Liver (tissue), 9 donors: Measurements from ENCODE around the gene PCDHGB4. TPM values are rescaled to one million over a fixed set of nuclear protein-coding genes. Genes with fewer than 3 reads are reported as not detected.
"Not testable (repeated sequence)": the region's sequence is repeated elsewhere in the genome, so short reads cannot be mapped to it uniquely, and the experiment has no call there.

Experiments used
- DNase-seq: peaks from one replicate; pipeline ENCODE4 v3.0.0-alpha.2; 2017; ENCODE audit warnings: low spot score
- H3K27ac ChIP-seq, 2 donors: one replicate each; pipeline ENCODE4 v1.7.0; 2013; ENCODE audit warnings: inconsistent platforms in 2 of 2, low read length in 2 of 2, control low read depth in 1 of 2, low read depth in 1 of 2, mild to moderate bottlenecking in 1 of 2
- H3K27me3 ChIP-seq, 4 donors: one replicate each; pipeline versions ENCODE4 v1.6.1 to v1.7.0; 2013; ENCODE audit warnings: low read length in 3 of 4, inconsistent platforms in 1 of 4, mild to moderate bottlenecking in 1 of 4, moderate library complexity in 1 of 4; ENCODE audit not compliant: control insufficient read depth in 4 of 4, insufficient read depth in 4 of 4
- H3K36me3 ChIP-seq, 4 donors: one replicate each; pipeline versions ENCODE4 v1.6.1 to v1.7.0; 2013; ENCODE audit warnings: low read length in 3 of 4, mild to moderate bottlenecking in 3 of 4, low read depth in 1 of 4, moderate library complexity in 1 of 4; ENCODE audit not compliant: control insufficient read depth in 4 of 4, insufficient read depth in 3 of 4
- H3K4me1 ChIP-seq, 4 donors: one replicate each; pipeline versions ENCODE4 v1.6.1 to v1.7.0; 2013; ENCODE audit warnings: low read length in 3 of 4, mild to moderate bottlenecking in 3 of 4, moderate library complexity in 1 of 4; ENCODE audit not compliant: control insufficient read depth in 4 of 4, insufficient read depth in 4 of 4
- H3K4me3 ChIP-seq, 3 donors: one replicate each; pipeline versions ENCODE4 v1.6.1 to v1.7.0; 2013; ENCODE audit warnings: low read length in 3 of 3, control low read depth in 1 of 3, low read depth in 1 of 3, mild to moderate bottlenecking in 1 of 3
- H3K9ac ChIP-seq, 2 donors: one replicate each; pipeline ENCODE4 v1.7.0; 2013; ENCODE audit warnings: low read length in 2 of 2, mild to moderate bottlenecking in 2 of 2, moderate library complexity in 2 of 2, control low read depth in 1 of 2, low read depth in 1 of 2
- H3K9me3 ChIP-seq, 4 donors: one replicate each; pipeline versions ENCODE4 v1.6.1 to v1.7.0; 2013; ENCODE audit warnings: low read length in 3 of 4; ENCODE audit not compliant: control insufficient read depth in 4 of 4
- CTCF ChIP-seq: fragments of 150-350 bp; IDR thresholded peaks from 2 replicates; pipeline ENCODE4 v1.5.1; 2017; ENCODE audit warnings: improper control_type of control experiment, low read depth, low read length; ENCODE audit not compliant: missing input control
- FOXA1 ChIP-seq: IDR thresholded peaks from 2 replicates; pipeline ENCODE4 v1.6.1; 2016; ENCODE audit warnings: antibody characterized with exemption
- FOXA2 ChIP-seq: IDR thresholded peaks from 2 replicates; pipeline ENCODE4 v1.6.1; 2016; ENCODE audit warnings: antibody characterized with exemption
- GABPA ChIP-seq, 2 donors: IDR thresholded peaks in 1 of 2; conservative IDR thresholded peaks in 1 of 2; 2 replicates each; pipeline ENCODE4 v1.6.1; 2016; ENCODE audit warnings: antibody characterized with exemption in 2 of 2, mild to moderate bottlenecking in 1 of 2, moderate library complexity in 1 of 2
- HNF4G ChIP-seq: IDR thresholded peaks from 2 replicates; pipeline ENCODE4 v1.6.1; 2016; ENCODE audit warnings: antibody characterized with exemption
- RAD21 ChIP-seq, 2 donors: IDR thresholded peaks; 2 replicates each; pipeline ENCODE4 v1.6.1; 2016; ENCODE audit warnings: antibody characterized with exemption in 2 of 2, mild to moderate bottlenecking in 2 of 2
- REST ChIP-seq: IDR thresholded peaks from 2 replicates; pipeline ENCODE4 v1.6.1; 2016; ENCODE audit warnings: antibody characterized with exemption, mild to moderate bottlenecking
- RXRA ChIP-seq, 2 donors: IDR thresholded peaks; 2 replicates each; pipeline ENCODE4 v1.6.1; 2017 to 2018; ENCODE audit warnings: antibody characterized with exemption in 2 of 2, mild to moderate bottlenecking in 1 of 2
- SP1 ChIP-seq: IDR thresholded peaks from 2 replicates; pipeline ENCODE4 v1.6.1; 2018; ENCODE audit warnings: antibody characterized with exemption, mild to moderate bottlenecking
- TAF1 ChIP-seq: conservative IDR thresholded peaks from 2 replicates; pipeline ENCODE4 v1.6.1; 2016; ENCODE audit warnings: antibody characterized with exemption, mild to moderate bottlenecking
- YY1 ChIP-seq: IDR thresholded peaks from 2 replicates; pipeline ENCODE4 v1.6.1; 2016; ENCODE audit warnings: antibody characterized with exemption, mild to moderate bottlenecking
- WGBS: extraction: QIAGEN DNeasy Blood & Tissue Kit; methylation state at CpG from one replicate; pipeline ENCODE4 v1.1.7; 2013; 5-methylcytosine and 5-hydroxymethylcytosine counted together
- polyA plus RNA-seq, 2 donors: library from polyadenylated mRNA; stranded (reverse) in 1 of 2; unstranded in 1 of 2; fragments of 200-250 nt in 1 of 2; fragments of >200 nt in 1 of 2; fragmentation: Nextera tagmentation in 1 of 2; extraction: Ambion mirVana in 1 of 2; gene quantifications; one replicate each; pipeline versions ENCODE4 v1.2.1 to v1.2.3, GENCODE V29; 2013 to 2015
- total RNA-seq, 2 donors: library from RNA; depleted of rRNA; stranded (reverse); fragments of >200 nt; gene quantifications; one replicate each; pipeline ENCODE4 v1.2.3, GENCODE V29; 2014
- TF ChIP-seq, protein P1 (sequence below): IDR thresholded peaks from 2 replicates; pipeline ENCODE4 v1.6.1; 2016; ENCODE audit warnings: antibody characterized with exemption
- TF ChIP-seq, protein P2 (sequence below): IDR thresholded peaks from 2 replicates; pipeline ENCODE4 v1.6.1; 2016; ENCODE audit warnings: antibody characterized with exemption
- TF ChIP-seq, protein P3 (sequence below): IDR thresholded peaks from 2 replicates; pipeline ENCODE4 v1.6.1; 2016; ENCODE audit warnings: antibody characterized with exemption
- donor health status: healthy.
- donor health status: healthy.
- donor health status: healthy.
- donor health status: healthy.
- donor health status: healthy.

PCDHGB4 gene
- total and polyA plus RNA-seq, 4 donors: 0.76 to 2.8 (median 1.6) TPM

- Histone ChIP-seq H3K9me3 (peaks cover 26 to 63% (median 27%) of the 10 kb centered on the region in 4 donors), H3K27me3 (peaks cover 0 to 2% (median 0%) of the 10 kb centered on the region in 4 donors), H3K27ac (peak within 1 kb of the TSS in 1 of 2 donors; percentile 44), H3K9ac (peak within 1 kb of the TSS in 1 of 2 donors; percentile 33), H3K36me3 (no peaks in the 10 kb centered on the region), H3K4me3 (peak within 1 kb of the TSS; percentile 38 to 83 (median 68)), H3K4me1 (peaks cover 0 to 6% (median 2%) of the 10 kb centered on the region in 4 donors)
- TF ChIP-seq RAD21 (IDR thresholded peaks at IDR 0.05): peak; percentile 81
- TF ChIP-seq, protein P1, sequence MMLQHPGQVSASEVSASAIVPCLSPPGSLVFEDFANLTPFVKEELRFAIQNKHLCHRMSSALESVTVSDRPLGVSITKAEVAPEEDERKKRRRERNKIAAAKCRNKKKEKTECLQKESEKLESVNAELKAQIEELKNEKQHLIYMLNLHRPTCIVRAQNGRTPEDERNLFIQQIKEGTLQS: no peak
- no peak for TF ChIP-seq HNF4G
- TF ChIP-seq, protein P2, sequence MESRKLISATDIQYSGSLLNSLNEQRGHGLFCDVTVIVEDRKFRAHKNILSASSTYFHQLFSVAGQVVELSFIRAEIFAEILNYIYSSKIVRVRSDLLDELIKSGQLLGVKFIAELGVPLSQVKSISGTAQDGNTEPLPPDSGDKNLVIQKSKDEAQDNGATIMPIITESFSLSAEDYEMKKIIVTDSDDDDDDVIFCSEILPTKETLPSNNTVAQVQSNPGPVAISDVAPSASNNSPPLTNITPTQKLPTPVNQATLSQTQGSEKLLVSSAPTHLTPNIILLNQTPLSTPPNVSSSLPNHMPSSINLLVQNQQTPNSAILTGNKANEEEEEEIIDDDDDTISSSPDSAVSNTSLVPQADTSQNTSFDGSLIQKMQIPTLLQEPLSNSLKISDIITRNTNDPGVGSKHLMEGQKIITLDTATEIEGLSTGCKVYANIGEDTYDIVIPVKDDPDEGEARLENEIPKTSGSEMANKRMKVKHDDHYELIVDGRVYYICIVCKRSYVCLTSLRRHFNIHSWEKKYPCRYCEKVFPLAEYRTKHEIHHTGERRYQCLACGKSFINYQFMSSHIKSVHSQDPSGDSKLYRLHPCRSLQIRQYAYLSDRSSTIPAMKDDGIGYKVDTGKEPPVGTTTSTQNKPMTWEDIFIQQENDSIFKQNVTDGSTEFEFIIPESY: no peak
- peak; percentile 66 for TF ChIP-seq CTCF
- peak; percentile 72 for TF ChIP-seq YY1
- no peak for TF ChIP-seq SP1
- TF ChIP-seq, protein P3, sequence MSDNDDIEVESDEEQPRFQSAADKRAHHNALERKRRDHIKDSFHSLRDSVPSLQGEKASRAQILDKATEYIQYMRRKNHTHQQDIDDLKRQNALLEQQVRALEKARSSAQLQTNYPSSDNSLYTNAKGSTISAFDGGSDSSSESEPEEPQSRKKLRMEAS: no peak
- 12% methylated on average over 31 of the region's 31 CpGs for WGBS
- peak; percentile 50 for DNase-seq
These were observed 25.5 kb downstream of the PCDHGB4 start, which contains the start of gene PCDHGA10 for GRCh38 chr5:141412854-141413539. PCDHGA10 (plus strand) TSS chr5:141412987; CDS start chr5:141413176, 189 bp downstream.

- H3K9me3 ChIP-seq: peaks cover 31 to 67% (median 32%) of the 10 kb centered on the region in 4 donors
- DNase-seq: no peak
- H3K27ac ChIP-seq: peak overlapping the region in 1 of 2 donors; percentile 44
- H3K9ac ChIP-seq: no peak overlapping the region
- H3K4me3 ChIP-seq: peak overlapping the region; percentile 38 to 83 (median 68)
- no peaks in the 10 kb centered on the region for H3K36me3 ChIP-seq
- TF ChIP-seq YY1 (no peak), FOXA1 (no peak), RXRA (IDR thresholded peaks at IDR 0.05) (no peak), TAF1 (no peak), RAD21 (IDR thresholded peaks at IDR 0.05) (no peak), FOXA2 (no peak), SP1 (no peak), REST (no peak), GABPA (IDR thresholded peaks at IDR 0.05 in 1 of 2, conservative IDR thresholded peaks at IDR 0.05 in 1 of 2) (peak in 1 of 2 donors; percentile 16)
- H3K4me1 ChIP-seq: peaks cover 0 to 6% (median 2%) of the 10 kb centered on the region in 4 donors
- WGBS: 14% methylated on average over 25 of the region's 25 CpGs
- H3K27me3 ChIP-seq: peaks cover 0 to 2% (median 0%) of the 10 kb centered on the region in 4 donors
These were observed 26.1 kb downstream of the PCDHGB4 start for GRCh38 chr5:141413540-141414069.

- 51% methylated on average over 46 of the region's 46 CpGs for WGBS
- not testable (repeated sequence) for H3K36me3 ChIP-seq, H3K27ac ChIP-seq, H3K9ac ChIP-seq, H3K27me3 ChIP-seq, DNase-seq, H3K4me1 ChIP-seq
- peak overlapping the region in 2 of 3 donors; percentile 42 to 83 for H3K4me3 ChIP-seq
- H3K9me3 ChIP-seq: peaks cover 35 to 67% (median 37%) of the 10 kb centered on the region in 4 donors
These were observed 27.2 kb downstream of the PCDHGB4 start for GRCh38 chr5:141414548-141415274.
